RWPE2 (cell line): ENCODE measurements around the gene TYW1.
"Not testable (repeated sequence)": the region's sequence is repeated elsewhere in the genome, so short reads cannot be mapped to it uniquely, and the experiment has no call there.

Experiments used
- ATAC-seq: fragments of 200-7000 bp; cut with Tn5 transposase; 3 replicates; pipeline ENCODE4 v1.9.1; 2021; ENCODE audit warnings: low read depth
- DNase-seq: peaks from one replicate; pipeline ENCODE4 v3.0.0-alpha.2; 2020; ENCODE audit warnings: low spot score
- H3K27ac ChIP-seq: fragments of 450-650 bp; 2 replicates; pipeline ENCODE4 v1.5.1; 2017; ENCODE audit warnings: mild to moderate bottlenecking; ENCODE audit not compliant: poor library complexity, severe bottlenecking
- H3K27me3 ChIP-seq: fragments of 250-450 bp; sonication (Bioruptor Pico); 2 replicates; pipeline ENCODE4 v1.5.1; 2021; ENCODE audit warnings: mild to moderate bottlenecking, moderate library complexity; ENCODE audit not compliant: insufficient read depth, poor library complexity, severe bottlenecking
- H3K36me3 ChIP-seq: fragments of 250-450 bp; sonication (Bioruptor Pico); 2 replicates; pipeline ENCODE4 v1.5.1; 2020; ENCODE audit warnings: low read depth, mild to moderate bottlenecking, moderate library complexity
- H3K4me1 ChIP-seq: fragments of 250-450 bp; sonication (Bioruptor Pico); 2 replicates; pipeline ENCODE4 v1.5.1; 2021; ENCODE audit warnings: mild to moderate bottlenecking, moderate library complexity; ENCODE audit not compliant: insufficient read depth, poor library complexity, severe bottlenecking
- H3K4me3 ChIP-seq: fragments of 250-450 bp; sonication (Bioruptor Pico); 2 replicates; pipeline ENCODE4 v1.5.1; 2021; ENCODE audit warnings: mild to moderate bottlenecking, moderate library complexity; ENCODE audit not compliant: severe bottlenecking
- H3K9me3 ChIP-seq: fragments of 250-450 bp; sonication (Bioruptor Pico); 2 replicates; pipeline ENCODE4 v1.5.1; 2021; ENCODE audit warnings: mild to moderate bottlenecking, moderate library complexity; ENCODE audit not compliant: severe bottlenecking
- CTCF ChIP-seq: fragments of 450-650 bp; IDR thresholded peaks from one replicate; pipeline ENCODE4 v1.5.1; 2017; ENCODE audit warnings: mild to moderate bottlenecking, moderate library complexity; ENCODE audit not compliant: poor library complexity, severe bottlenecking

TYW1 gene

GRCh38 chr7:67192889-67193613 lies 196.4 kb downstream of the TYW1 start:
- H3K4me1 ChIP-seq = peaks cover 14% of the 10 kb centered on the region
- H3K4me3 ChIP-seq, H3K27ac ChIP-seq, H3K9me3 ChIP-seq, DNase-seq, H3K36me3 ChIP-seq, ATAC-seq, H3K27me3 ChIP-seq: not testable (repeated sequence)

GRCh38 chr7:67196176-67196575 lies 199.5 kb downstream of the TYW1 start:
- not testable (repeated sequence) for H3K9me3 ChIP-seq, DNase-seq, H3K4me1 ChIP-seq, H3K27me3 ChIP-seq, H3K36me3 ChIP-seq, H3K4me3 ChIP-seq, ATAC-seq, H3K27ac ChIP-seq

DNA sequence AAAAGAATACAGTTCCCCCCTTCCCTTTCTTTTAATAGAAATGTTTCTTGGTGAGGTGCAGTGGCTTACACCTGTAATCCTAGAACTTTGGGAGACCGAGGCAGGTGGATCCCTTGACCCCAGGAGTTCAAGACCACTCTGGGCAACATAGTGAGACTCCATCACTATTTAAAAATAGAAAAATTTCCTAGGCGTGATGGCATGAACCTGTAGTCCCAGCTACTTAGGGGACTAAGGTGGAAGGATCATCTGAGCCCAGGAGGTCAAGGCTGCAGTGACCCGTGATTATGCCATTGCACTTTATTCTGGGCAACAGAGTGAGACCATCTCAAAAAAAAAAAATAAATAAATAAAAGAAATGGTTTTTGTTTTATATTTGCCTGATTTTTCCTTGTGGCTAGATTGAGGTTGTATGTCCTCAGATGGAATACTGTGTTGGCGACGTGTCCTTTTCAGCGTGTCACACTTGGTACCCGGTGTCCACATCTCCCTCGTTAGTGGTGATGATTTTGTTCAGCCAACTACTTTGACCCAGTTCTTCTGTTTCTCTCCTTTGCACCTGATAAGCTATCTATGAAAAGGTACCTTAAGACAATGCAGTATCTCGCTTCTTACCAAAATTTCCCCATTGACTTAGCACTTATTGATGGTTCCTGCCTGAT lies 202.4 kb downstream of the TYW1 start:
- H3K4me1 ChIP-seq, H3K27me3 ChIP-seq, ATAC-seq, H3K27ac ChIP-seq, DNase-seq, H3K36me3 ChIP-seq, H3K4me3 ChIP-seq, H3K9me3 ChIP-seq: not testable (repeated sequence)

DNA sequence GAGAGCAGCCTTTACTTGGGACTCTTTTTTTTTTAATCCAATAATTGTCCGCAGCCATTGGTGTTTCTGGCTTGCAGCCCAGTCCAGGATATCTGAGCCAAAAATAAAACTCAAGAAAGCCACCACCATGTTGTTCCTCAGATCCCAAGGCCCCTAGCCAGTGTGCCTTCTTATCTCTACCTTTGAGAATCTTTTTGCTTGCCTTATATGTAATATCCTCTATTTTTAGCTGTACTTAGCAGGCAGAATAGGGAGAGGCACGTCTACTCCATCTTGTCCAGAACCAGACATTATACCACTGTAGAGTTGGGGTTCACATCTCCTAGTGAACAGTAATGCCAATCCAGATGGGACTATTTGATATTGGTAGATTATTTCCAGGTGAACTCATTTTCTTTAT lies 209.1 kb downstream of the TYW1 start:
- not testable (repeated sequence) for H3K36me3 ChIP-seq, H3K27ac ChIP-seq, ATAC-seq, H3K4me1 ChIP-seq, DNase-seq, H3K27me3 ChIP-seq, H3K4me3 ChIP-seq, H3K9me3 ChIP-seq

DNA sequence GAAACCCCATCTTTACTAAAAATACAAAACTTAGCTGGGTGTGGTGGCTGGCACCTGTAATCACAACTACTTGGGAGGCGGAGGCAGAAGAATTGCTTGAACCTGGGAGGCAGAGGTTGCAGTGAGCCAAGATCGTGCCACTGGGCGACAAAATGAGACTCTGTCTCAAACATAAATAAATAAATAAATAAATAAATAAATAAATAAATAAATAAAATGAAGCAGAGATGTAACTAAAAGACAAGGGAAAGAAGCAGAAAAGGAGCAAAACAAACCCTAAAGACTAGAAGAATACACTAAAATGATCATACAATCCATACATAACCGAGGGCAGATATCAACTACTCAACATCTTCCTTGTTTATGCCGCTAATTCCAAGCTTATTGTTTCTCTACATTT lies 209.8 kb downstream of the TYW1 start:
- H3K36me3 ChIP-seq = no peaks in the 10 kb centered on the region
- no peak overlapping the region for H3K4me3 ChIP-seq
- H3K4me1 ChIP-seq = no peaks in the 10 kb centered on the region
- DNase-seq (no peak), ATAC-seq (no peak)
- H3K27me3 ChIP-seq = no peaks in the 10 kb centered on the region
- no peak overlapping the region for H3K27ac ChIP-seq
- no peak for TF ChIP-seq CTCF
- H3K9me3 ChIP-seq = no peaks in the 10 kb centered on the region

DNA sequence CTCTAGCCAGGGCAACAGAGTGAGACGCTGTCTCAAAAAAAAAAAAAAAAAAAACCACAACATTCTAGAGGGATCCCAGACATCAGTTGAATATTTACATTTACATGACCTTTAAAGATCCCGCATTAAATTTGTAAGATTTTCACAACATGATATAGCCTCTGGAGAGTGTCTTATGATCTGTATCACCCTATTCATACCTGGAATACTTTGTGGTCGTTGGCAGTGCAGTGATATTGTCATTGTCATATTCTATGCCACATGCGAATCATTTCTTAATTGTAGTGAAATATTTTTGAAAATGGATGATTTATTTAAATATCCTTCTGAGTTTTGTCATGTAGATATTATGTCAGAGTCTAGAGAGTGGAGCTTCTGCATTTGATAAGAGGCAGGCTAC lies 212.0 kb downstream of the TYW1 start:
- not testable (repeated sequence) for H3K27ac ChIP-seq, H3K27me3 ChIP-seq, ATAC-seq, DNase-seq, H3K9me3 ChIP-seq, H3K36me3 ChIP-seq, H3K4me3 ChIP-seq, H3K4me1 ChIP-seq

DNA sequence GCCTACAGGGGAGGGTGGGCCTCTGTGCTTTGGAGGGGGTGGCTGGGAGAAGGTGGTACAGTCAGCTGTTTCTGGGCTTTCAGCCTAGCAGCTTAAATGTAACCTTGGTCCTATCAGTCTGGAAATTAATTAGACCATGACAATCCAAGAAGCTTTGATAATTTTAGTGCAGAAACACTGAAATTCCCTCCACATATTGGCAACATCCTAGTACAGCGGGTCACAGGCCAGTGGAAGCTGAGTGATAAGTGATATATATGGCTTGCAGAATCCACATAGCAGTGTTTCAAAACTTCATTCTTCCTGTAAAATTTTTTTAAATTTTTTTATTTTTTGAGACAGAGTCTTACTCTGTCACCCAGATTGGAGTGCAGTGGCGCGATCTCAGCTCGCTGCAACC lies 212.6 kb downstream of the TYW1 start:
- TF ChIP-seq CTCF = no peak
- ATAC-seq (no peak), DNase-seq (no peak)
- Histone ChIP-seq H3K4me1 (no peaks in the 10 kb centered on the region), H3K4me3 (no peak overlapping the region), H3K9me3 (no peaks in the 10 kb centered on the region), H3K36me3 (no peaks in the 10 kb centered on the region), H3K27me3 (no peaks in the 10 kb centered on the region), H3K27ac (no peak overlapping the region)
